ENCODE data around the gene SENP1.

Gene SENP1

DNA sequence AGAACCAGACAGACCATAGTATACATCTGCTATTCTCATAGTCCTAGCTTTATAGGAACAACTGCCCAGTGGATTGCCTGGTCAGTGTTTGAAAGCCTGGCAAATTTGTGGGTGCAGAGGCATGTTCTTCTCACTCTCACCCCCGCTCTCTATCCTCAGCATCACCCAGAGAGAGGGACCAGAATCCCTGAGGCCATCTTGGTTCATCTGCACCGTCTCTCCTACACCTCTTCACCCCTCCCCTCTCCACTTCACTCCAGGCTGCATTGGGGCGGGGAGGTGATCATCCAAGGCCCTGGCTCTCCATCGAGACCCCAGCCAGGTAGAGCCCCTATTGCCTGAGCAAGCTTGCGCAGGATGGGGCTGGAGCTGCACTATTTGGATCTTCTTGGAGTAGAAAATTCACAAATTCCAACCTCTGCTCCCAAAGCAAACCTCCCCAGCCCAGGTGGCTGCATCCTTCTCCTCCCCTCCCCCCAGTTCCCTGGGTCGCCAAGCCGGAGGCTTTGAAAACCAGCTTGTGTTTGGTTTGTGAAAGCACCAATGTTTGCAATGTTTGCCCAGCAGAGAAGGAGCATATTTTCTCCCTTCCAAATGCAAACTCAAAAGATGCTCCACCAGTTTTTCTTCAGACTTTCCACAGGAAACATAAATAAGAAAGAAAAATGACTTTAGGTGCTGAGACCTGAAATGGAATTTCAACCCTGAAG lies 83.0 kb downstream of the SENP1 start:
- TF ChIP-seq, protein P1, sequence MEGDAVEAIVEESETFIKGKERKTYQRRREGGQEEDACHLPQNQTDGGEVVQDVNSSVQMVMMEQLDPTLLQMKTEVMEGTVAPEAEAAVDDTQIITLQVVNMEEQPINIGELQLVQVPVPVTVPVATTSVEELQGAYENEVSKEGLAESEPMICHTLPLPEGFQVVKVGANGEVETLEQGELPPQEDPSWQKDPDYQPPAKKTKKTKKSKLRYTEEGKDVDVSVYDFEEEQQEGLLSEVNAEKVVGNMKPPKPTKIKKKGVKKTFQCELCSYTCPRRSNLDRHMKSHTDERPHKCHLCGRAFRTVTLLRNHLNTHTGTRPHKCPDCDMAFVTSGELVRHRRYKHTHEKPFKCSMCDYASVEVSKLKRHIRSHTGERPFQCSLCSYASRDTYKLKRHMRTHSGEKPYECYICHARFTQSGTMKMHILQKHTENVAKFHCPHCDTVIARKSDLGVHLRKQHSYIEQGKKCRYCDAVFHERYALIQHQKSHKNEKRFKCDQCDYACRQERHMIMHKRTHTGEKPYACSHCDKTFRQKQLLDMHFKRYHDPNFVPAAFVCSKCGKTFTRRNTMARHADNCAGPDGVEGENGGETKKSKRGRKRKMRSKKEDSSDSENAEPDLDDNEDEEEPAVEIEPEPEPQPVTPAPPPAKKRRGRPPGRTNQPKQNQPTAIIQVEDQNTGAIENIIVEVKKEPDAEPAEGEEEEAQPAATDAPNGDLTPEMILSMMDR (IDR thresholded peaks at IDR 0.05; ENCODE audit: low read depth, low read length, missing control alignments) = no peak
- no peak for DNase-seq (ENCODE audit: extremely low read depth, low read depth)
- no peak overlapping the region for H3K4me3 ChIP-seq (replicated peaks; ENCODE audit: low read depth, low read length)

DNA sequence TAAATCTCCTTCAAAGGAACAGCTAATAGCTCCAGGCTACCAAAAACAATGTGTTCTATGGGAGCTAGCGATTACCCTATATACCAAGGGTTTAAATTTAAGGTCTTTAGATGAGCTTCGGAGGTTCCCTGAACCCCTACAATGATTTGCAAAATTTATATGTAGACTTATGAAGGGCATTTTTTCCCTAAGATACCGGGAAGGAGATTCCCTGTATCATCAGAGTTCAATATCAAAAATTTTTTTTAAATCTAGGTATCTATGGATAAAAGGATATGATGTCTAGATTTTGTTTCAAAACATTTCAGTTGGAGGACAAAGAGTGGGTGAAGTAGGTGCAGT lies 83.7 kb downstream of the SENP1 start:
- DNase-seq (ENCODE audit: extremely low read depth, low read depth) = no peak
- TF ChIP-seq, protein P1 (IDR thresholded peaks at IDR 0.05; ENCODE audit: low read depth, low read length, missing control alignments) = no peak
- H3K4me3 ChIP-seq (replicated peaks; ENCODE audit: low read depth, low read length) = no peak overlapping the region

DNA sequence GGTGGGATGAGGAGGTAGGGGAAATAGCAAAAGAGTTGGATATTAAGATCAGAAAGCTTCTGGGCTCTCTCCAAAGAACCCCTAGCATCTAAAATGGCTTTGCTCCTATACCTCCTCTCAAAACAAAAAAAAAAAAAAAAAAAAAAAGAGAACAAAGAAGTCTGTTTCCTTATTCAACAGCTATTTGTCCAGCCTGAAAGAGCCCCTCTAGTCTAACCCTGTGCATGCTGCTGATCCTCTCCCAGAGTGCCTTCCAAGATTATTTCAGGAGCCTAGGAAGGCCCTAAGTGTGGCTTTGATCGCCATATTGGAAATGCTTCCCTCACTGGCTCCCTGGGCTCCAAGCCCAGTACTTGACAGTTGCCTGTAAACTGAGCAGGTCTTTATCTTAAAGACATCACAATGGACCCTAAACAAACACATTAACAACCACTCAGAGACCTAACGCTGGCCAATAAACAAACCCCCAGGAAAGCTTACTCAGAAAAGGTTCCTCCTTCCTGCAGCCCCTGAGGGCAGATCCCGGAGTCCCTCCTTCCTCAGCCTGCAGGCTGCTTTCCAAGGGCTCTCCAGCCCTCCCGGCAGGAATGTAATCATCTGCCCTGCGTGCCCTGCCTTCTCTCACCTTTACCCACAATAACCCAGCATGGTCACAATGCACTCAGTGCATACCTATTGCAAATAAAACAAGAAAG lies 84.2 kb downstream of the SENP1 start:
- H3K4me3 ChIP-seq (replicated peaks; ENCODE audit: low read depth, low read length) = no peak overlapping the region
- TF ChIP-seq, protein P1 (IDR thresholded peaks at IDR 0.05; ENCODE audit: low read depth, low read length, missing control alignments) = no peak
- DNase-seq (ENCODE audit: extremely low read depth, low read depth) = no peak

DNA sequence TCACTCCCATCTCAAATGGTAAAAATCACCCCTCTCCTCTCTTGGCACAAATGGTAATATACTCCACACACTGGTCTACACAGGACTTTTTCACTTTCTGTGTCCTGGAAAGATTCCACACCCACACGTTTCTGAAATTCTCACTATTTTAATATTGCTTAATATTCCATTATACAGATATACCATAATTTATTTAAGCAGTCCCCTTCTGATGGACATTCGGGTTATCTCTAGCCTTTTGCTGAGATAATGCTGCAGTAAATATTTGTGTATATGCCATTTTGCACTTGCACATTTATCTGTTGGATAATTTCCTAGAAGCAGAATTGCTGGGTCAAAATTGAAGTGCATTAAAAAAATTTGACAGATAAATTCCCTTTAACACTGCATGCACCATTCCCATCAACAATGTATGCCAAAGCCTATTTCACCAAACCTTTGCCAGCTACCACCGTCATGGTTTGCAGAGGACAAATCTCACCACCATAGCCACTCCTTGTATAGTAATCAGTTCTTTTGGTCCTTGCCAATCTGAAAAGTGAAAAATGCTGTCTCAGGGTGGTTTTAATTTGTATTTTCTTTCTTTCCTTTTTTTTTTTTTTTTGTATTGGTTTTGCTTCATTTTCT lies 86.1 kb downstream of the SENP1 start:
- DNase-seq (ENCODE audit: extremely low read depth, low read depth) = no peak
- no peak overlapping the region for H3K4me3 ChIP-seq (replicated peaks; ENCODE audit: low read depth, low read length)
- TF ChIP-seq, protein P1 (IDR thresholded peaks at IDR 0.05; ENCODE audit: low read depth, low read length, missing control alignments) = no peak

DNA sequence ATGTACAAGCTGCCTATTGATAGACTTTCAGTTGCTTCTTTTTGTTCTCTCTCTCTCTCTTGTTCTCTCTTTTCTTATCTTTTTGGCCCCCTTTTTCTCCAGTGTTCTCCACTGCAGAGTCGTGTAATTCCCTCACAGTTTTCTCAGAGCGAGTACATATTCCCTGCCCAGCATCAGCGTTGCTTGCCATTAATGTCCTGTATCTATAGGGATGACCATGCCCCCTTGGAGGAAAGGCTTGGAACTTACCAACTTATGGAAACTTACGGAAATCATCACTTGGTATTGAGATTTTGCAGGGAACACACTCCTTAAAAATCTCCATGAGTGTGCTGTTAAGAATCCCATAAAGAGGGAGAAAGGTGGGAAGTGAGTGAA lies 87.3 kb downstream of the SENP1 start:
- no peak for DNase-seq (ENCODE audit: extremely low read depth, low read depth)
- no peak overlapping the region for H3K4me3 ChIP-seq (replicated peaks; ENCODE audit: low read depth, low read length)
- TF ChIP-seq, protein P1 (IDR thresholded peaks at IDR 0.05; ENCODE audit: low read depth, low read length, missing control alignments) = no peak

DNA sequence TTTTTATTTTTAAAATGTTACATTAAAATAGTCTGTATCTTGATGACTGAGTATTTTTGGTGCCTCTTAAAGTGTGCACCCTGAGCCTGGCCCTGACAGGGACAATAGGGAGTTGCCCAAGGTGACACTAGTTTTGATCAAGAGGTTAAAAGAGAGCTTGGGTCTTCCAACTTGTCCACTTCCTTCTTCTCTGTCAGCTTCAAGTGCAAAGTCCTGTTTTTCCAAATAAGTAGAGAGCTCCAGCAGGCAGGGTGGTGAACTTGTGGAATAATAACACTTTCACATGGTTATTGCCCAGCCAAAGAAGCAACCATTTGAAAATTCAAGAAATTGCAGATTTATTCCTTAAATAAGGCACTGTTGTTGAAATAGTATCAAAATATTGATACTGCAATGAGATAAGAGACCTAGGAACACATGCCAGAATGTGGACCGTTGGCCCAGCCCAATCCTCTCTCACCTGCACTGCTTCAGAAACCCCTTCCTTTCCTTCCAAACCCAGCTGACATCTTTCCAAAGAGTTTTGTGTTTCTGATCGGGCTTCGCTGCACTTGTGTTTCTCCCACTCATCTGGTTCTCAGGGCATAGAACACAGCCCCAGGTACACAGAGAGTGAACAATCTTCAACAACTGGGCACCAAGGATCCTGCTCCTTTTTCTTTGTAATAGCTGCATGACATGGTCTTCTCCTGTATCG lies 87.8 kb downstream of the SENP1 start:
- no peak for DNase-seq (ENCODE audit: extremely low read depth, low read depth)
- no peak overlapping the region for H3K4me3 ChIP-seq (replicated peaks; ENCODE audit: low read depth, low read length)
- TF ChIP-seq, protein P1 (IDR thresholded peaks at IDR 0.05; ENCODE audit: low read depth, low read length, missing control alignments) = no peak

All from HFF-Myc (cell line).